CD4-positive, alpha-beta T cell treated with Interleukin-1 beta for 1 hour (primary cell): ENCODE results near the gene MYBPC1.

ENCODE experiments used
- DNase-seq, 2 donors: peaks; one replicate each; pipeline ENCODE4 v3.0.0-alpha.2; 2020 to 2022

Gene MYBPC1

GRCh38 chr12:101599771-101600484 is 5.2 kb downstream of the MYBPC1 start:
- DNase-seq, result no peak

GRCh38 chr12:101604132-101604531 is 9.4 kb downstream of the MYBPC1 start:
- no peak for DNase-seq

- no peak for DNase-seq
Measured at GRCh38 chr12:101607894-101608293, 13.1 kb downstream of the MYBPC1 start.

GRCh38 chr12:101608301-101609133 is 13.7 kb downstream of the MYBPC1 start:
- no peak for DNase-seq

- no peak for DNase-seq
Measured at GRCh38 chr12:101609198-101609597, 14.4 kb downstream of the MYBPC1 start.

- no peak for DNase-seq
Measured at GRCh38 chr12:101612160-101612916, 17.6 kb downstream of the MYBPC1 start.

- DNase-seq, result no peak
Measured at GRCh38 chr12:101616027-101616494, 21.3 kb downstream of the MYBPC1 start.

GRCh38 chr12:101619026-101619786 is 24.4 kb downstream of the MYBPC1 start:
- DNase-seq, result no peak

- DNase-seq, result no peak
Measured at GRCh38 chr12:101619858-101620761, 25.3 kb downstream of the MYBPC1 start.

GRCh38 chr12:101620762-101621133 is 26.0 kb downstream of the MYBPC1 start:
- no peak for DNase-seq

GRCh38 chr12:101628676-101629075 is 33.9 kb downstream of the MYBPC1 start:
- DNase-seq, result no peak

- no peak for DNase-seq
Measured at GRCh38 chr12:101634724-101635123, 40.0 kb downstream of the MYBPC1 start.

GRCh38 chr12:101637936-101638335 is 43.2 kb downstream of the MYBPC1 start:
- DNase-seq, result no peak

GRCh38 chr12:101642115-101643067 is 47.6 kb downstream of the MYBPC1 start:
- peak; percentile 1 to 6 for DNase-seq

GRCh38 chr12:101647711-101648110 is 52.9 kb downstream of the MYBPC1 start:
- no peak for DNase-seq

- DNase-seq, result no peak
Measured at GRCh38 chr12:101648195-101648594, 53.4 kb downstream of the MYBPC1 start.

- DNase-seq, result no peak
Measured at GRCh38 chr12:101650346-101651117, 55.8 kb downstream of the MYBPC1 start.

GRCh38 chr12:101653030-101653429 is 58.3 kb downstream of the MYBPC1 start:
- DNase-seq, result no peak

- DNase-seq, result no peak
Measured at GRCh38 chr12:101653503-101653902, 58.7 kb downstream of the MYBPC1 start.
